NCI-H1694 (cell line): Measurements from ENCODE around the gene TYROBP.
"Not testable (repeated sequence)": the region's sequence is repeated elsewhere in the genome, so short reads cannot be mapped to it uniquely, and the experiment has no call there.

Experiments
- DNase-seq: peaks from one replicate; lab custom pipeline; 2025; lab: John Stamatoyannopoulos, UW

The TYROBP gene

DNA sequence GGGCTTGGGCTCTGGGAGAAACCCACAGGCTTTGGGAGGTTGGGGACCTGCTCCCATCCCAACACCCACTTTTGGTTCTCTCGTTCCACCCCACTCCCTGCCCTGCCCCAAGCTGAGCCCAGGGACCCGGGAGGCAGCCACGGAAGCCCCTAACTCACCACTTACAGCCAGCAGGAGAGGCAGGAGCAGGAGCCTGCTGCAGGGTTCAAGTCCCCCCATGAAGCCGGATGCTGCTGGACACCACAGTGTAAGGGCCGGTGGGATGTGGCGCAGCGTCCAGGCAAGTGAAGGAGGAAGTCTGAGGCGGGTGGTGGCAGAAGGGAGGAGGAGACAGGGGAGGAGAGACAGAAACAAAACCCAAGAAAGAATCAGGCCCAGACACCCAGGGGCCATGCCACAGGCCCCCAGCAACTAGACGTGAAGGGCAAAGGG, at the start of gene TYROBP:
TSS of gene TYROBP (minus strand) at position 286 of the 432 bp plus-strand sequence. CDS start at position 219, 67 bp downstream.
- no peak for DNase-seq

DNA sequence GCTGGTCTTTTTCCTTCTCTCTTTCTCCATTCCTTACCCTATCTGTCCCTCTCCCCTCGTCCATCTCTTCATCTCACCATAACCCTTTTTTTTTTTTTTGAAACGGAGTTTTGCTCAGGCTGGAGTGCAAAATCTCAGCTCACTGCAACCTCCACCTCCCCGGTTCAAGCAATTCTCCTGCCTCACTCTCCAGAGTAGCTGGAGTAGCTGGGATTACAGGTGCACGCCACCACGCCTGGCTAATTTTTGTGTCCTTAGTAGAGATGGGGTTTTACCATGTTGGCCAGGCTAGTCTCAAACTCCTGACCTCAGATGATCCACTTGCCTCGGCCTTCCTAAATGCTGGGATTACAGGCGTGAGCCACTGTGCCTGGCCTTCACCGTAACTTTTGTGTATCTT, 49.3 kb upstream of the TYROBP start:
- DNase-seq: not testable (repeated sequence)

DNA sequence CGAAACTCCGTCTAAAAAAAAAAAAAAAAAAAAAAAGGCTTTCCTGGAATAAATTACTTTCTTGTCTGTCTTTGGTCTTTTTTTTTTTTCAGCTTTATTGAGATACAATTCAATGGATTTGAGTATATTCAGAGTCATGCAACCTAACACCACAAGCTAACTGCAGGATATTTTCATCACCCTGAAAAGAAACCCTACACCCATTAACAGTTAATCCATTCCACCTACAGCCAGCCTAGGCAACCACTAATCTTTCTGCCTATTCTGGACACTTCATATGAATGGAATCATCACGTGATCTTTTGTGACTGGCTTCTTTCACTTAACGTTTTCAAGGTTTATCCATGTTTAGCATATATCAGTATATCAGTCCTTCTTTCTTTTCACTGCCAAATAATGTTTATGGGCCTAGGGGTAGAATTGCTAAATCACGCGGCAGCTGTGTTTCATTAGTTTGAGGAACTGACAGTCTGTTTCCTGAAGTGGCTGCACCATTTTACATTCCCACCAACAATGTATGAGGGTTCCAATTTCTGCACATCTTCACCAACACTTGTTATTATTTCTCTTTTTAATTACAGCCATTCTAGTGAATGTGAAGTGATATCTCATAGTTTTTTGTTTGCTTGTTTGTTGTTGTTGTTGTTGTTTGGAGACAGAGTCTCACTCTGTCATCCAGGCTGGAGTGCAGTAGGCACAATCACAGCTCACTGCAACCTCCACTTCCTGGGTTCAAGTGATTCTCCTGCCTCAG, 48.0 kb upstream of the TYROBP start:
- no peak for DNase-seq

DNA sequence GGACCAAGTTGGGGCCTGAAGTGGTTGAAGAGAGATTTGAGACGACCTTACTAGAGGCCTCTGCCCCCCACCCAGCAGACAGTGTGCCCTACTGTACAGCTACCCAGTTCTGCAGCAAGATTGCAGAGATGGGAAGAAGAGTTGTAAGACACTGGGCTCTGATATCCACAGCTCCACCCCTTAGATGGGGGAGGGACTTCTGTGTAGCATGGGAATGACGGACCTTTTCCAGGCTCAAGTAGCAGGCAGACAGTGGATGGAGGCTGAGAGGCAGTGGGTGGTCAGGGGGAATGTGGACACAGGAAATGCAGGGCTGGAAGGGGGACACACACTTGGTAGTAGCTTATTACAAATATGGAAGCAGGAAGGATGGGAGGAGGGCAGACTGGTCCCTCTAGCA, 41.0 kb upstream of the TYROBP start:
- DNase-seq: no peak

DNA sequence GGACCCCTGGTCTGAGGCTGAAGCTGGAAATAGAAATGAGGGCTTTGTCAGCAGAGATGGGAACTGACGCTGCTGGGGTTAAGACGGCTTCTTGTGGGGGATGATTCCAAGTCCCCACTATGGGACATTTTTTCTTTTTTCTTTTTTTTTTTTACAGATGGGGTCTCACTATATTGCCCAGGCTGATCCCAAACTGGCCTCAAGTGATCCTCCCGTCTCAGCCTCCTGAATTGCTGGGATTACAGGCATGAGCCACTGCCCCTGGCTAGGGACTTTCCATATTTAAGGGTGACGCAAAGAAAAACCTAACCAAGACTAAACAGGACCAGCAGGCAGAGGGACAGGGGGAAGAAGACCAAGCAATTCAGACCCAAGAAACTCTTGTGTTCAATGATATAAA, 38.1 kb upstream of the TYROBP start:
- no peak for DNase-seq

DNA sequence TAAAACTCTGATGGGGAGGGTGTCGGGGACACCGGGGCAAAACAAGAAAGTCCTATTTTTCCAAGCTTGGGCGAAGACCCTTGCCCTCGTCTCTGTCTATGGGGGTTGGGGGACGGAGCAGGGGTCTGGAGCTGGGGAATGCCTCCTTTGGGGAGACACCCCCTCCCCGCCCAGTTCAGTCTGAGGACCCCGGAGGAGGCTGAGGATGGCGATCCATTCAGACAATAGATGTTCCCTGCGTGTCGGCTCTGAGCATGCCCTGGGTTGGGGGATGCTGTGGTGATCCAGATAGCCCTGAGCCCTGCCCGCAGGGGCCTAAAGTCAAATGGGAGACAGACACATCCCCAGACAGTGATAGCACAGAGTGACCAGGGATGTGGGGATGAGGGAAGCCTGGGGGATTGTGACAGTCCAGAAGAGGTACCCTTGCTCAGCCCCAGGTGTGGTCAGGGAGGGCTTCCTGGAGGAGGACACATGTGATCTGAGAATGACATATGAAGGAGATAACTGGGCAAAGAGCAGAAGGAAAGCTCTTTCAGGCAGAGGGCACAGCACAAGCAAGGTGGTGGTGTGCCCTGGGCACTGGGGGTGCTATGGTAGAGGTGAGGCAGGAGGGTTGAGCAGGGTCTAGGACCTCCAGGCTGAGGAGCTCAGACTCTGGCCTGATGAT, 37.2 kb upstream of the TYROBP start:
- DNase-seq: no peak

DNA sequence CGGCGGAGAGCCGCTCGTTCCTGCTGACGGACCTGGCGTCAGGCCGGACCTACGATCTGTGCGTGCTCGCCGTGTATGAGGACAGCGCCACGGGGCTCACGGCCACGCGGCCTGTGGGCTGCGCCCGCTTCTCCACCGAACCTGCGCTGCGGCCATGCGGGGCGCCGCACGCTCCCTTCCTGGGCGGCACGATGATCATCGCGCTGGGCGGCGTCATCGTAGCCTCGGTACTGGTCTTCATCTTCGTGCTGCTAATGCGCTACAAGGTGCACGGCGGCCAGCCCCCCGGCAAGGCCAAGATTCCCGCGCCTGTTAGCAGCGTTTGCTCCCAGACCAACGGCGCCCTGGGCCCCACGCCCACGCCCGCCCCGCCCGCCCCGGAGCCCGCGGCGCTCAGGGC, 36.5 kb upstream of the TYROBP start:
- DNase-seq: no peak

DNA sequence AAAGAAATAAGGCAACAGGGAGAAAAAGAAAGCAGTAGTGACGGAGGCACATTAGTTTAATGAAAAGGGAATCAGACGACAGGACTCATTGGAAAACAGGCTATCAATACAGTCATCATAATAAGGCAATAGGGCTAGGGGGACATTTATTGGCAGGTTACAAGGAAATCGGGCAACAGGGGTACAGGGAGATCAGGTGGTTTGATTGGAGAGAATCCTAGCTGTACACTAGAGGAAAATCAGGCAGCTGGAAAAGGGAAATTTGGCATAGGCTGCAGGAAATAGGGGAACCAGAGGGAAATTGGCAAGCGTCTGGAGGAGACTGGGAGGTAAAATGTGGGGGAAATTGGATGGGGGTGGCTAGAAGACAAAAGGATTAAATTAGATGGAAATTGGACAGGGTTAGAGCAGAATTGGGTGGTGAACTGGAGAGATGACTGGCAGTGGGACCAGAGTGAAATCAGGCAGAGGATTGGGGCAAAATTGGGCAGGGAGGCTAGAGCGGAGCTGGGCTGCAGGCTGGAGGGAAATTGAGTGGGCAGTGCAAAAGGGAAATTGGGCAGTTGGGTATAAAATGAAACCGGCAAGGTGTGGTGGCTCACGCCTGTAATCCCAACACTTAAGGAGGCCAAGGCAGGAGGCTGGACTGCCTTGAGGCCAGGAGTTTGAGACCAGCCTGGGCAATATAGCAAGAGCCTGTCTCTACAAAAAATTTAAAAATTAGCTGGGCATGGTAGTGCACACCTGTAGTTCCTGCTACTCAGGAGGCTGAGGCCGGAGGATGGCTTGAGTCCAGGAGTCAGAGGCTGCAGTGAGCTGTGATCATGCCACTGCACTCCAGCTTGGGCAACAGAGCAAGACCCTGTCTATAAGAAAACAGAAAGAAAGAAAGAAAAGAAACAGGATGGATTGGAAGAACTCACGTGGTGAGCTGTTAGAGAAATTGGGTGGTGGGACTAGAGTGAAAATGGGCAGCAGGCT, 35.5 kb upstream of the TYROBP start:
- DNase-seq: no peak

DNA sequence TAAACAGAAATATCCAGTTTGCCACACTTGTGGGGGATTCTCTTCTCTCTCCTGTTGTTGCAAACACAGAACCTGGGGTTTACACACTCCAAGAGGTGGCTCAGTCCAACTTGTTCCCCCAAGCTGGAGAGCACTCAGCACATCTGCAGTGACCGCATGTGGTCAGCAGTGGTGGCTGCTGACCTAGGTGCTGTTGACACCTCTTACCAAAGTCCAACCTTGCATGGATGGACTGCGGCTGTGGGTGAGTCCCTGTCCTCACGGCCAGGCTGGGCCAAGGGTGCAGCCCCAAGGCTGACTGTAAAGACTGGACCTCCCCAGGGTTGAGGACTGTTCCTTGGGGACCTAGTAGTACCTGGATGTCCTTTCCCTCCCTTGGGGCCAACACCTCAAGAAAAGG, 34.1 kb upstream of the TYROBP start:
- DNase-seq: no peak

DNA sequence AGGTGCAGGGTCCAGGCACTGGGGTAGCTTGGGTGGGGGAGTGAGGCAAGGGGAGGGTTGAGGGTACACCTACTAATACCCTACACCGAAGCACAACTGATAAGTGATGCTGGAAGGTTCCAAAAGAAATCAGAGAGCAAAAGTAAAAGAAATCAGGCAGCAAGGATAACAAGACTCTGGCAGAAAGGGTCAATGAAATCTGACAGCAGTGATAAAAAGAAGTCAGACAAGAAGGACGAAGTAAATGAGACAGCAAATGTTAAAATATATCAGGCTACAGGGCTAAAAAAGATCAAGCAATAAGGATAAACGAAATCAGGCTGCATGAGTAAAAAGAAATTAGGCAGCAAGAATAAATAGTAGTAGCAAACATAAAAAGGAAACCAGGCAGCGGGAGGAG, 32.7 kb upstream of the TYROBP start:
- DNase-seq: no peak

DNA sequence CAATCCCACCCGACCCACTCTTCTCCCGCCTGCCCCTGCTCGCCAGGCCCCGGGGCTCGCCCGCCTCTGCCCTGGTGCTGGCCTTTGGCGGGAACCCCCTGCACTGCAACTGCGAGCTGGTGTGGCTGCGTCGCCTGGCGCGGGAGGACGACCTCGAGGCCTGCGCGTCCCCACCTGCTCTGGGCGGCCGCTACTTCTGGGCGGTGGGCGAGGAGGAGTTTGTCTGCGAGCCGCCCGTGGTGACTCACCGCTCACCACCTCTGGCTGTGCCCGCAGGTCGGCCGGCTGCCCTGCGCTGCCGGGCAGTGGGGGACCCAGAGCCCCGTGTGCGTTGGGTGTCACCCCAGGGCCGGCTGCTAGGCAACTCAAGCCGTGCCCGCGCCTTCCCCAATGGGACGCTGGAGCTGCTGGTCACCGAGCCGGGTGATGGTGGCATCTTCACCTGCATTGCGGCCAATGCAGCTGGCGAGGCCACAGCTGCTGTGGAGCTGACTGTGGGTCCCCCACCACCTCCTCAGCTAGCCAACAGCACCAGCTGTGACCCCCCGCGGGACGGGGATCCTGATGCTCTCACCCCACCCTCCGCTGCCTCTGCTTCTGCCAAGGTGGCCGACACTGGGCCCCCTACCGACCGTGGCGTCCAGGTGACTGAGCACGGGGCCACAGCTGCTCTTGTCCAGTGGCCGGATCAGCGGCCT, 32.1 kb upstream of the TYROBP start:
- no peak for DNase-seq

DNA sequence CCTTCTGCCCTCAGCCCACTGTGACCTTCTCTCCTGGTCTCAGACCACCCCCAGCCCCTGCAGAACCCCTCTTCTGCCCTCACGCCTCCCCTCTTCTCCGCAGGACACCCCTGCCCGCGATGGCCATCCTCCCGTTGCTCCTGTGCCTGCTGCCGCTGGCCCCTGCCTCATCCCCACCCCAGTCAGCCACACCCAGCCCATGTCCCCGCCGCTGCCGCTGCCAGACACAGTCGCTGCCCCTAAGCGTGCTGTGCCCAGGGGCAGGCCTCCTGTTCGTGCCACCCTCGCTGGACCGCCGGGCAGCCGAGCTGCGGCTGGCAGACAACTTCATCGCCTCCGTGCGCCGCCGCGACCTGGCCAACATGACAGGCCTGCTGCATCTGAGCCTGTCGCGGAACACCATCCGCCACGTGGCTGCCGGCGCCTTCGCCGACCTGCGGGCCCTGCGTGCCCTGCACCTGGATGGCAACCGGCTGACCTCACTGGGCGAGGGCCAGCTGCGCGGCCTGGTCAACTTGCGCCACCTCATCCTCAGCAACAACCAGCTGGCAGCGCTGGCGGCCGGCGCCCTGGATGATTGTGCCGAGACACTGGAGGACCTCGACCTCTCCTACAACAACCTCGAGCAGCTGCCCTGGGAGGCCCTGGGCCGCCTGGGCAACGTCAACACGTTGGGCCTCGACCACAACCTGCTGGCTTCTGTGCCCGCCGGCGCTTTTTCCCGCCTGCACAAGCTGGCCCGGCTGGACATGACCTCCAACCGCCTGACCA, 31.4 kb upstream of the TYROBP start:
- DNase-seq: no peak

DNA sequence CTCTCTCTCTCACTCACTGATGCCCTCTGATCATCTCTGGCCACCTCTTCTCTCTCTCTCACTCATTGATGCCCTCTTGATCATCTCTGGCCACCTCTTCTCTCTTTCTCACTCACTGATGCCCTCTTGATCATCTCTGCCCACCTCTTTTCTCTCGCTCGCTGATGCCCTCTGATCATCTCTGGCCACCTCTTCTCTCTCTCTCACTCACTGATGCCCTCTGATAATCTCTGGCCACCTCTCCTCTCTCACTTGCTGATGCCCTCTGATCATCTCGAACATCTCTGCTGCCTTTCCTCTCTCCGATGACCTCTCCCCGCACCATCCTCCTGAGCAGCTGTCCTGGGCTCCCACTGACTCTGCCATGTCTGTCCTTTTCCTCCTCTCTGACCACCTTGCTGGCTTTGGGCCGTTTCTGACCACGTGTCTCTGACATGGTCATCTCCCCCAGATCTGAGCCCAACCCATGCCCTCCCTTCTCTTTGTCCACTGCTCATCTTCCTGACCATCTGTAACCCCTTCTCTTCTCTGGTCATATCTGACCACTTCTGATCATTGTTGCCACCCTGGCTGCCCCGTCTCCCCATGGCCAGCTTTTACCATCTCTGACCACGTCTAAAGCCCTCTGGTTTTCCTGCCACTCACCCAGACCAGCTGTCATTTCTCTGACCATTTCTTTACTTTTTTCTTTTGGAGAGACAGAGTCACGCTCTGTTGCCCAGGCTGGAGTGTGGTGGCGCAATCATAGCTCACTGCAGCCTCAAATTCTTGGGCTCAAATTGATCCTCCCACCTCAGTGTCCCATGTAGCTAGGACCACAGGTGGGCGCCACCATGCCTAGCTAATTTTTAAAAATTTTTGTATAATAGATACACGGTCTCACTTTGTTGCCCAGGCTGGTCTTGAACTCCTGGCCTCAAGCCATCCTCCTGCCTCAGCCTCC, 30.5 kb upstream of the TYROBP start:
- no peak for DNase-seq

DNA sequence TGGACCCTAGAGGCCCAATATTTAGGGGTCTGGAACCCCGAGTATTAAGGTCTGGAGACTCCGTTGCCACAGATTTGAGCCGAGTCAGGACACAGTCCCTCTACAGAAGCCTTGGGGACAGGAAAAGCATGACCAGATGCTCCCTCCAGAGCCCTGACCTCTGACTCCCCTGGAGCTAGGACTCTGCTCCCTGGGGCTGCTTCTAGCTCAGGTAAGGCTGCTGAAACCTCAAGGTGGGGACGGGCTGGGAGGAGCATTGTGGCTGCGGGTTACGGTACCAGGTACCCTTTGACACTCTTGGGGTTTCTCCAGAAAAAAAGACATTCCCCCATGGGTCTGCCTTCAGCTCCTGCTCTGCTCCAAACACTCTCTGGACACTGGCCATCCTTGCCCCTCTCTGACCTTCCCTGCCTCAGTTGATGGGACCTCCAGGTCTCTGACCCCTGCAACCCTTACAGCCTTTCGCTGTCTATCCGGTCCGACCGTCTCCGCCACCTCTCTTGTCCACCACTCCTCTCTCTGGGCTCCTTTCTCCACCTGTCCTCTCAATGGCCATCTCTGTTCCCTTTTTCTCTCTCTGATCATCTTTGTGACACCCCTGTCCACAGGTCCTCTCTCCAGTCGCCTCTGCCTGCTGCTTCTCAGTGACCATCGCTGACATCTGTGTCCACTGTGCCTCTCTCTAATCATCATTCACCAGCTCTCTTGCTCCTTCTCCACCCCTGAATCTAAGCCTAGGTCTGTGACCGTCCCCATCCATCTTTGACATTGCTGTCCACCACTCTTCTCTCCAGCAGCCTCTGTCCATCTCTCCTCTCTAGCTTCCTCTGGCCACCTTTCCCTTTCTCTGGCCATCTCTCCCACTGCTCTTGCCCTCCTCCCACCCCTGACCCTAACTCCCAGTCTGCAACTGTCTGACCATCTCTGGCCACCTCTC, 29.5 kb upstream of the TYROBP start:
- no peak for DNase-seq

DNA sequence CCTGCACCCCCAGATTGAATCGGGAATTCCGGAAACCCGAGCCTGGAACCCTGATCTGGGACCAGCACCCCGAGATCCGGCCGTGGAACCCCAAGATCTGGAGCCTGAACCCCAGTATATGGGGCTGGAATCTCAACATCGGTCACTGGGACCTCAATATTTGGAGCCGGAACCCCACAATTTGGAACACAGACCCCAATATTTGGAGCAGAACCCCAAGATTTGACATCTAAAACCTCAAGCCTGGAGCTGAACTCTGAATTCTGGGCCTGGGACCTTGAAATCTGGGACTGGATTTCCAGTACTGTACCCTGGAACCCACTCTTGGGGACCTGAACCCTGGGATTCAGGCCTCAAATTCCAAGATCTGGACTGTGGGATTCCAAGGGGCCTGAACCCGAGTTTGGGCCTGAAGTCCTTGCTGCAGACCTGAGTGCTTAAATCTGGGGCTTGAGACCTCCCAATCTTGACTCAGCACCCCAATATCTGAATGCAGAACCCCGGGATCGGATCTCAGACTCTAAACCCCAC, 28.7 kb upstream of the TYROBP start:
- DNase-seq: no peak

DNA sequence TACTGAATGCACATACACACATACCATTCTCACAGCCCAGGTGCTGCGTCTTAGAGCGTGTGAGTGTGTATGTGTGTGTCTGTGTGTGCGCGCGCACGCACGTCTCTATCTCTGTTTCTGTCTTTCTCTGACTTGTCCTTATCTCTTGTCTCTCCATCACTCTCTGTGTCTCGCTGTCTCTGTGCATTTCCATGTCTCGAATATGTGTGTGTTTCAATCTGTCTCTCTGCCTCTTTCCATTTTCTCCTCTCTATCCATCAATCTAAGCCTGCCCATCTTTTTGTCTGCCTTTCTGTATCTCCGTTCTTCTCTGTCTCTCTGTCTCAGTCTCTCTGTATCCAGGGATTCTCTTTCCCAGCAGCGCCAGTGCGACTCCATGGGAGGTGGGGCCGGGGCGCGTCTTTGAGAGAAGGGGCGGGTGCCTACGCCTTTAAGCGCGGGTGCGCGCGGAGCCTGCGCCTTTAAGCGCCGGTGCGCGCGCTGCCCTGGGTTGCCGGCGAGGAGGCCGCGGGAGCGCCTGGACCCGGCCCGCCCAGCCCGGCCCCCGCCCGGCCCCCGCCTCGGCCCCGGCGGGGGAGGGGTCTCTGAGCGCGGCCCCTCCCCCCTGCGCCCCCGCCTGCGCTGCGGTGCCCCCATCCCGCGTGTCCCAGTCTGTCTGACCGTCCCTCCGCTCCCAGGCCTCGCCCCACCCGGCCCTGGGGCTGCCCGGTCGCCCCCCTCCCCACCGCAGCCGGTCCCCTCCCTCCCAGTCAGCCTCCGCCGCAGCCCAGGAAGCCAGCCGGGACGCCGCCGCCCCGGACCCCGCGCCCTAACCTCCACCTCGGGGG, 28.0 kb upstream of the TYROBP start, which contains the start of gene LRFN3:
TSS of gene LRFN3 (plus strand) at position 464 of the 827 bp plus-strand sequence. CDS start 3,052 bp downstream, outside the sequence.
- peak; percentile 83 for DNase-seq

DNA sequence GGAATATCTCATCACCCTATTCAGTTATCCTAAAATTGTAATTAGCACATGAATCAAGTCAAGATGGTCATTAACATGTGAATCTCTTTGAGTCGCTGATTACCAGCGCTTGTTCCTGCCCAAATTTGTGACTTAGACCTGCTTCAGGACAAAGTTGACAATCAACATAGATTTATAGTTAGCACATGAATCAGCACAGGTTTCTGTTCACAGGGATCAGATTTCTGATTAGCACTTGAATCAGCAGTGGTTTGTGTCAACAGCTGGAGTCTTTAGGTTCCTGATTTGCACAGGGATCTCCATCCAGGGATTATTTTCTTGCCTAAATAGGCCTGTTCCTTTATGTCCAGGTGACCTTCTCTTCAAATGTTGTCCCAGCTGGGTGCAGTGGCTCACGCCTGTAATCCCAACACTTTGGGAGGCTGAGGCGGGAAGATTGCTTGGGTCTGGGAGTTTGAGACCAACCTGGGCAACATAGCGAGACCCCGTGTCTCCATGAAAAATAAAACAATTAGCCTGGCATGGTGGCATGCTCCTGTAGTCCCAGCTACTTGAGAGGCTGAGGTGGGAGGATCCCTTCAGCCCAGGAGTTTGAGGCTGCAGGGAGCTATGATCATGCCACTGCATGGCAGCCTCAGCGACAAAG, 24.3 kb upstream of the TYROBP start:
- DNase-seq: no peak
